Hepatocyte (in vitro differentiated cells): ENCODE measurements around the gene RBBP6.

Experiments used
- CTCF ChIP-seq: fragments of 200-600 bp; sonication (generic); IDR thresholded peaks from 2 replicates; pipeline ENCODE4 v1.5.1; 2016; ENCODE audit warnings: antibody characterized with exemption, mild to moderate bottlenecking; ENCODE audit not compliant: poor library complexity
- EZH2 ChIP-seq: fragments of 200-600 bp; sonication (generic); IDR thresholded peaks from 2 replicates; pipeline ENCODE4 v1.6.1; 2016; ENCODE audit warnings: antibody characterized with exemption, mild to moderate bottlenecking, borderline replicate concordance
- EZH2phosphoT487 ChIP-seq: fragments of 200-600 bp; sonication (generic); IDR thresholded peaks from one replicate; pipeline ENCODE4 v1.6.1; 2018; ENCODE audit warnings: antibody characterized with exemption, mild to moderate bottlenecking, low read depth, moderate library complexity; ENCODE audit not compliant: unreplicated experiment, severe bottlenecking

GRCh38 chr16:24508614-24509013 lies 30.8 kb upstream of the RBBP6 start:
- TF ChIP-seq CTCF (no peak), EZH2 (no peak), EZH2phosphoT487 (no peak)
